Caco-2 (cell line): Measurements from ENCODE around the gene EEF1A1. TPM values are rescaled to one million over a fixed set of nuclear protein-coding genes. Genes with fewer than 3 reads are reported as not detected.
"Not testable (repeated sequence)": the region's sequence is repeated elsewhere in the genome, so short reads cannot be mapped to it uniquely, and the experiment has no call there.

Source experiments
- BruUV-seq: library from RNA; stranded (reverse); fragments of 400-500 nt; replicated peaks from 2 replicates; lab custom pipeline; 2021; lab: Mats Ljungman, UMichigan
- CTCF ChIA-PET: fragments of 300-600 bp; sonication (Branson Sonifier 250); formaldehyde crosslinking; loops from one replicate; lab custom pipeline; 2022; ENCODE audit warnings: antibody characterized with exemption; lab: Charles Lee
- POLR2A ChIA-PET: fragments of 300-600 bp; sonication (Branson Sonifier 250); formaldehyde crosslinking; loops from one replicate; lab custom pipeline; 2022; ENCODE audit warnings: antibody characterized with exemption; lab: Charles Lee
- DNase-seq, 2 experiments: peaks; one replicate each; pipeline versions ENCODE4 v3.0.0 to v3.0.0-alpha.2; 2020 to 2022
- H3K27me3 ChIP-seq: replicated peaks from 2 replicates; pipeline ENCODE4 v1.6.0; 2011; ENCODE audit warnings: low read length; ENCODE audit not compliant: control insufficient read depth, insufficient read depth
- H3K36me3 ChIP-seq: 2 replicates; pipeline ENCODE4 v1.5.1; 2011; ENCODE audit warnings: low read length; ENCODE audit not compliant: control insufficient read depth, insufficient read depth
- H3K4me1 ChIP-seq: fragments of 250-450 bp; sonication (Bioruptor Pico); 2 replicates; pipeline ENCODE4 v1.5.1; 2020; ENCODE audit warnings: mild to moderate bottlenecking
- H3K4me3 ChIP-seq: 2 replicates; pipeline ENCODE4 v1.5.1; 2011; ENCODE audit warnings: low read depth, mild to moderate bottlenecking, control low read depth, low read length
- H3K9me3 ChIP-seq: fragments of 250-450 bp; sonication (Bioruptor Pico); 2 replicates; pipeline ENCODE4 v1.5.1; 2020; ENCODE audit warnings: mild to moderate bottlenecking, moderate library complexity
- H3K27ac Mint-ChIP-seq: one replicate; pipeline ENCODE4 v1.8.0; 2022; ENCODE audit warnings: mixed read lengths; ENCODE audit not compliant: unreplicated experiment
- H3K27me3 Mint-ChIP-seq: one replicate; pipeline ENCODE4 v1.8.0; 2022; ENCODE audit warnings: mixed read lengths; ENCODE audit not compliant: insufficient read depth, unreplicated experiment
- H3K36me3 Mint-ChIP-seq: one replicate; pipeline ENCODE4 v1.8.0; 2022; ENCODE audit warnings: mild to moderate bottlenecking, mixed read lengths; ENCODE audit not compliant: insufficient read depth, unreplicated experiment
- H3K4me1 Mint-ChIP-seq: one replicate; pipeline ENCODE4 v1.8.0; 2022; ENCODE audit warnings: low read depth, mixed read lengths; ENCODE audit not compliant: unreplicated experiment
- H3K4me3 Mint-ChIP-seq: one replicate; pipeline ENCODE4 v1.8.0; 2022; ENCODE audit warnings: mild to moderate bottlenecking, moderate library complexity, mixed read lengths; ENCODE audit not compliant: unreplicated experiment
- H3K9me3 Mint-ChIP-seq: one replicate; pipeline ENCODE4 v1.8.0; 2022; ENCODE audit warnings: mixed read lengths; ENCODE audit not compliant: unreplicated experiment
- CTCF ChIP-seq, 2 experiments: fragments of 200-600 bp in 1 of 2; IDR thresholded peaks; 1 replicate in 1 of 2; 2 replicates in 1 of 2; pipeline versions ENCODE4 v1.5.1 to v1.8.0; 2011 to 2022; ENCODE audit warnings: antibody characterized with exemption in 1 of 2, control low read depth in 1 of 2, inconsistent platforms in 1 of 2, low read depth in 1 of 2, low read length in 1 of 2, mild to moderate bottlenecking in 1 of 2, moderate library complexity in 1 of 2; ENCODE audit not compliant: insufficient read depth in 1 of 2, severe bottlenecking in 1 of 2, unreplicated experiment in 1 of 2
- intact Hi-C: fragments of 100-400 bp; cut with micrococcal nuclease; formaldehyde crosslinking; loops from one replicate; pipeline ENCODE4 v1.10.0; 2022; ENCODE audit not compliant: unreplicated experiment
- total RNA-seq: library from RNA; stranded (reverse); gene quantifications from 2 replicates; pipeline ENCODE4 v1.2.3, GENCODE V29; 2022

Gene EEF1A1
- total RNA-seq, 1 experiment from 2014 or later = 9,491 TPM

- no peaks in the 10 kb centered on the region for H3K9me3 Mint-ChIP-seq
- H3K27me3 Mint-ChIP-seq = no peaks in the 10 kb centered on the region
- Histone ChIP-seq H3K4me1 (peaks cover 54% of the 10 kb centered on the region), H3K36me3 (no peaks in the 10 kb centered on the region), H3K4me3 (no peak overlapping the region), H3K9me3 (no peaks in the 10 kb centered on the region), H3K27me3 (no peaks in the 10 kb centered on the region)
- peak overlapping the region; percentile 89 for H3K27ac Mint-ChIP-seq
- ChIA-PET POLR2A (interaction anchor here (1.1 to 3.1 kb wide), 6 partner anchors 13 to 258 kb away, joined by 3 to 70 read pairs (median 4); partner anchors contain the start of genes EEF1A1 and SLC17A5), CTCF (interaction anchor here (1.0 to 2.2 kb wide), 3 partner anchors 10 to 45 kb away, joined by 3 to 9 read pairs (median 5); no protein-coding TSS in a partner anchor)
- BruUV-seq = TSS peak; percentile 100
- intact Hi-C loops = loop anchor here (1.0 kb wide), 2 partner anchors 13 to 46 kb away; partner anchors contain the start of gene EEF1A1
- peak; percentile 89 to 94 for DNase-seq
- H3K36me3 Mint-ChIP-seq = peaks cover 15% of the 10 kb centered on the region
- no peak for TF ChIP-seq CTCF (IDR thresholded peaks at IDR 0.05; ENCODE audit: insufficient read depth in 1 of 2, low read depth in 1 of 2, low read length in 1 of 2, severe bottlenecking in 1 of 2, unreplicated experiment in 1 of 2)
- peaks cover 21% of the 10 kb centered on the region for H3K4me1 Mint-ChIP-seq
- H3K4me3 Mint-ChIP-seq = peak overlapping the region; percentile 66
These were observed 46.2 kb upstream of the EEF1A1 start for GRCh38 chr6:73566954-73567591.

- BruUV-seq, H3K9me3 ChIP-seq, intact Hi-C loops, H3K4me3 ChIP-seq, H3K27me3 Mint-ChIP-seq, H3K27me3 ChIP-seq, DNase-seq, H3K36me3 ChIP-seq, H3K9me3 Mint-ChIP-seq: not testable (repeated sequence)
- peaks cover 15% of the 10 kb centered on the region for H3K36me3 Mint-ChIP-seq
- ChIA-PET CTCF (interaction anchor here (0.5 to 2.2 kb wide), 4 partner anchors 9 to 45 kb away, joined by 3 to 9 read pairs (median 4); no protein-coding TSS in a partner anchor), POLR2A (interaction anchor here (0.5 to 3.1 kb wide), 8 partner anchors 14 to 87 kb away, joined by 3 to 70 read pairs (median 4); partner anchors contain the start of genes EEF1A1 and SLC17A5)
- H3K4me3 Mint-ChIP-seq = peak overlapping the region; percentile 66
- H3K4me1 ChIP-seq = peaks cover 56% of the 10 kb centered on the region
- H3K4me1 Mint-ChIP-seq = peaks cover 21% of the 10 kb centered on the region
- peak overlapping the region; percentile 89 for H3K27ac Mint-ChIP-seq
These were observed 45.6 kb upstream of the EEF1A1 start for GRCh38 chr6:73566486-73566871.

GRCh38 chr6:73565767-73566485, 45.1 kb upstream of the EEF1A1 start:
- CTCF ChIA-PET = interaction anchor here (0.5 to 2.2 kb wide), 3 partner anchors 14 to 44 kb away, joined by 3 to 9 read pairs (median 5); no protein-coding TSS in a partner anchor
- POLR2A ChIA-PET = interaction anchor here (0.5 to 3.1 kb wide), 9 partner anchors 14 to 87 kb away, joined by 3 to 70 read pairs (median 4); partner anchors contain the start of genes EEF1A1 and SLC17A5
- intact Hi-C loops = no loop called here

More at GRCh38 chr6:73565767-73566485, 45.1 kb upstream of the EEF1A1 start:
- no peak for TF ChIP-seq CTCF (IDR thresholded peaks at IDR 0.05; ENCODE audit: insufficient read depth in 1 of 2, low read depth in 1 of 2, low read length in 1 of 2, severe bottlenecking in 1 of 2, unreplicated experiment in 1 of 2)
- H3K4me1 ChIP-seq = peaks cover 60% of the 10 kb centered on the region
- H3K4me3 Mint-ChIP-seq = no peak overlapping the region
- no peak overlapping the region for H3K4me3 ChIP-seq
- BruUV-seq = no TSS peak
- H3K9me3 Mint-ChIP-seq = no peaks in the 10 kb centered on the region
- peaks cover 24% of the 10 kb centered on the region for H3K4me1 Mint-ChIP-seq
- DNase-seq = peak; percentile 65 to 80
- H3K9me3 ChIP-seq = no peaks in the 10 kb centered on the region
- no peaks in the 10 kb centered on the region for H3K27me3 ChIP-seq
- no peaks in the 10 kb centered on the region for H3K36me3 ChIP-seq
- H3K27ac Mint-ChIP-seq = peak overlapping the region; percentile 89
- H3K36me3 Mint-ChIP-seq = peaks cover 15% of the 10 kb centered on the region
- no peaks in the 10 kb centered on the region for H3K27me3 Mint-ChIP-seq
